ENCODE measurements around the gene S100P. TPM values are rescaled to one million over a fixed set of nuclear protein-coding genes. Genes with fewer than 3 reads are reported as not detected.

The S100P gene
- total RNA-seq, 3 donors from 2014 or later (not counting 1 experiment from before 2014, with no cell fraction given): 2.4 to 4.3 (median 2.7) TPM

DNA sequence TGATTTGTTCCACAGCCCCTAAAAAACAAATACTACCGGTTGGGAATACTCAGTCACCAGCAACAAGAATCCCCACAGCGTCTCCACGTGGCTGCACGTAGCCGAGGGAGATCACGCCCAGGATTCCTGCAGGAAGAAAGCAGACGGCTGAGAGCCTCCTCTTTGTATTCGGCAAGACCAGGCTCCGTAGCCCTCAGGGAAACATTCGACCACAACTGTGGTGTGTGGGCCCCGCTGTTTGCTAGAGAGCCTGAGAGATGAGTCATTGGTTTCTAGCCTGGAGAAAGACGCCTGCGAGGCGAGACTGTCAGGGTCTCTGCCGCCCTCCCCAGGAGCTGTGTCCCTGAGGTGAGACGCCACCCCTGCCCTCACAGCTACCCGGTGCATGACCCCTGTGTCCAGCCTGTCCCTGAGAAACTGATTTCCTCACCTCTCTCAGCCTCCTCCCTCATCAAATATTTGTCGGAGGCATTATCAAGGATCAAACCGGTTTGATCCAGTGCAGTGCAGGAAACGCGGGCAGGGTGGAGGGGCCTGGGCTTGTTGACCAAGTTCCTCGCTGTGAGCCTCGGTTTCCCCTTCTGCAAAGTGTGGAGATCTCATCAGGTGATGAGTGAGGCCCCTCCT, 4.7 kb upstream of the S100P start:
- Mint-ChIP-seq H3K4me1 (peaks cover 53 to 80% of the 10 kb centered on the region in 2 donors), H3K4me3 (peak overlapping the region; percentile 98), H3K27me3 (ENCODE audit: low read depth in 2 of 2) (no peaks in the 10 kb centered on the region), H3K9me3 (no peaks in the 10 kb centered on the region), H3K27ac (peak overlapping the region; percentile 97 to 98), H3K36me3 (no peaks in the 10 kb centered on the region)
- H3K27me3 ChIP-seq (ENCODE audit: control insufficient read depth, insufficient read depth, low read length): no peaks in the 10 kb centered on the region
- H3K9me3 ChIP-seq (ENCODE audit: control insufficient read depth, insufficient read depth, low read length): no peaks in the 10 kb centered on the region
- H3K27ac ChIP-seq (ENCODE audit: low read length): peak overlapping the region; percentile 77
- no peak for TF ChIP-seq CTCF (IDR thresholded peaks at IDR 0.05)
- WGBS (ENCODE audit: insufficient coverage): 20% methylated on average over 23 of the region's 23 CpGs
- intact Hi-C loops (cut with micrococcal nuclease): loop anchor here (1.0 to 2.0 kb wide), 3 partner anchors 15 to 48 kb away; partner anchors contain the start of genes MRFAP1 and MRFAP1L1
- H3K4me3 ChIP-seq (ENCODE audit: low read length): peak overlapping the region; percentile 45
- peak; percentile 79 to 84 for DNase-seq
- ATAC-seq: peak; percentile 80 to 85 (median 82)
- H3K4me1 ChIP-seq (ENCODE audit: control insufficient read depth, insufficient read depth, low read length): peaks cover 83% of the 10 kb centered on the region
- H3K36me3 ChIP-seq (ENCODE audit: control insufficient read depth, insufficient read depth, low read length): peaks cover 4% of the 10 kb centered on the region

DNA sequence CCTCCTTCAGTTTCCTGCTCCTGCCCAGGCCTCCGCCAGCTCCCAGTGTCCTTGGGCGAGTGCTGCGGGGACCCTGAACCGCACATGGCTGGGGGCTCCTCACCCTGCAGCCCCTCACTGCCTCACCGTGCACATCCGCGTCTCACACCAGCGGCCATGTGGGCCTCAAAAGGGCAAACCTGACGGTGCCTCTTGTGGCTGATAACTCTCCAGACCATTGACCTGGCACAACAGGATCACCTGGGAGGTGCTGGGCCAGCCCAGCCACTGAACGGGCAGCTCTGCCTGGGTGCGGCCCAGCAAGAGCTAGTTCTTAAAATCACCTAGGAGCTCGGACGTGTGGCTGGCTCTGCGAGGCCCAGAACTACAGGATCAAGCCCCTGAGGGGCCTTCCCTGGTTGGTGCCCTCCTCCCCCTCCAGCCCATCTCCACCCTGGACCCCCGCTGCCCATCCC, 4.1 kb upstream of the S100P start:
- peaks cover 4% of the 10 kb centered on the region for H3K36me3 ChIP-seq (ENCODE audit: control insufficient read depth, insufficient read depth, low read length)
- Mint-ChIP-seq H3K9me3 (no peaks in the 10 kb centered on the region), H3K27me3 (ENCODE audit: low read depth in 2 of 2) (no peaks in the 10 kb centered on the region), H3K36me3 (no peaks in the 10 kb centered on the region), H3K4me3 (peak overlapping the region; percentile 98), H3K4me1 (peaks cover 56 to 85% of the 10 kb centered on the region in 2 donors), H3K27ac (peak overlapping the region; percentile 97 to 98)
- H3K27me3 ChIP-seq (ENCODE audit: control insufficient read depth, insufficient read depth, low read length): no peaks in the 10 kb centered on the region
- H3K9me3 ChIP-seq (ENCODE audit: control insufficient read depth, insufficient read depth, low read length): no peaks in the 10 kb centered on the region
- ATAC-seq (peak in 2 of 3 donors; percentile 3 to 6), DNase-seq (peak in 1 of 2 donors; percentile 37)
- TF ChIP-seq CTCF (IDR thresholded peaks at IDR 0.05): no peak
- peak overlapping the region; percentile 45 for H3K4me3 ChIP-seq (ENCODE audit: low read length)
- intact Hi-C loops (cut with micrococcal nuclease): loop anchor here (1.0 to 2.0 kb wide), 3 partner anchors 15 to 49 kb away; partner anchors contain the start of genes MRFAP1 and MRFAP1L1
- peaks cover 89% of the 10 kb centered on the region for H3K4me1 ChIP-seq (ENCODE audit: control insufficient read depth, insufficient read depth, low read length)
- WGBS (ENCODE audit: insufficient coverage): 50% methylated on average over 15 of the region's 15 CpGs
- peak overlapping the region; percentile 77 for H3K27ac ChIP-seq (ENCODE audit: low read length)

DNA sequence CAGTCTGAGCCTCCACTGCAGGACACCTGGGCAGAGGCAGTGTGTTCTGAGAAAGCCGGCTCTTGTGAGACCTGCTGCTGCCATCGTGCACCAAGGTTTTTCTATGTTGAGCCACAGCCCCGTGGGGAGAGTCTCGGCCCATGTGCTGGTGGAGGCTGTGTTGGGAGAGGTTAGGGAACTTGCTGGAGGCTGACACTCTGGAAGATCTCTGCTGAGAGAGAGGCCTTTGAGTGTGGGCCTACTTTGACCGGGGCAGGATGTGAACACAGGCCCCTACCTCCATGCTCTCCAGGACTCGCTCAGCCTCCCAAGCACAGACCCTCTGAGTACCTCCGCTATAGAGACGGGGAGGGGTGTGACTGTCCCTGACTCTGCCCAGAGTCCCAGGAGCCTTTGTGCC, 1.3 kb upstream of the S100P start:
- H3K4me1 Mint-ChIP-seq: peaks cover 80 to 88% of the 10 kb centered on the region in 2 donors
- DNase-seq (no peak), ATAC-seq (no peak)
- peak overlapping the region; percentile 73 for H3K4me3 Mint-ChIP-seq
- TF ChIP-seq CTCF (IDR thresholded peaks at IDR 0.05): no peak
- peak overlapping the region; percentile 26 for H3K27ac ChIP-seq (ENCODE audit: low read length)
- H3K9me3 Mint-ChIP-seq: no peaks in the 10 kb centered on the region
- no peaks in the 10 kb centered on the region for H3K27me3 Mint-ChIP-seq (ENCODE audit: low read depth in 2 of 2)
- H3K4me3 ChIP-seq (ENCODE audit: low read length): no peak overlapping the region
- peaks cover 100% of the 10 kb centered on the region for H3K4me1 ChIP-seq (ENCODE audit: control insufficient read depth, insufficient read depth, low read length)
- H3K36me3 Mint-ChIP-seq: no peaks in the 10 kb centered on the region
- no peaks in the 10 kb centered on the region for H3K27me3 ChIP-seq (ENCODE audit: control insufficient read depth, insufficient read depth, low read length)
- H3K27ac Mint-ChIP-seq: peak overlapping the region; percentile 97 to 98
- no peaks in the 10 kb centered on the region for H3K36me3 ChIP-seq (ENCODE audit: control insufficient read depth, insufficient read depth, low read length)
- intact Hi-C loops (cut with micrococcal nuclease): no loop called here
- H3K9me3 ChIP-seq (ENCODE audit: control insufficient read depth, insufficient read depth, low read length): no peaks in the 10 kb centered on the region
- 87% methylated on average over 8 of the region's 8 CpGs for WGBS (ENCODE audit: insufficient coverage)
